Measurements from ENCODE around the gene RIPOR1.
"Not testable (repeated sequence)": the region's sequence is repeated elsewhere in the genome, so short reads cannot be mapped to it uniquely, and the experiment has no call there.

RIPOR1 gene

GRCh38 chr16:67517661-67518423 is 10.8 kb upstream of the RIPOR1 start:
- DNase-seq = no peak

- no peak for DNase-seq
These were observed 10.0 kb upstream of the RIPOR1 start for GRCh38 chr16:67518676-67519075.

- no peak for DNase-seq
These were observed 9.4 kb upstream of the RIPOR1 start for GRCh38 chr16:67519242-67519641.

GRCh38 chr16:67521095-67521804 is 7.4 kb upstream of the RIPOR1 start:
- peak; percentile 38 for DNase-seq

- DNase-seq = no peak
These were observed 3.3 kb upstream of the RIPOR1 start for GRCh38 chr16:67525176-67525860.

- DNase-seq = no peak
These were observed 2.4 kb upstream of the RIPOR1 start for GRCh38 chr16:67526149-67526791.

GRCh38 chr16:67528870-67529581 is 397 bp downstream of the RIPOR1 start:
- no peak for DNase-seq

- no peak for DNase-seq
These were observed 968 bp downstream of the RIPOR1 start for GRCh38 chr16:67529582-67530012.

- DNase-seq = no peak
These were observed 1.6 kb downstream of the RIPOR1 start for GRCh38 chr16:67530013-67530939.

- DNase-seq = no peak
These were observed 2.6 kb downstream of the RIPOR1 start for GRCh38 chr16:67531247-67531646.

GRCh38 chr16:67533024-67533560 is 4.5 kb downstream of the RIPOR1 start:
- no peak for DNase-seq

- DNase-seq = not testable (repeated sequence)
These were observed 5.4 kb downstream of the RIPOR1 start for GRCh38 chr16:67533987-67534386.

- no peak for DNase-seq
These were observed 5.8 kb downstream of the RIPOR1 start for GRCh38 chr16:67534431-67534830.

- no peak for DNase-seq
These were observed 6.6 kb downstream of the RIPOR1 start for GRCh38 chr16:67535201-67535600.

GRCh38 chr16:67537270-67537635 is 8.6 kb downstream of the RIPOR1 start:
- no peak for DNase-seq

- no peak for DNase-seq
These were observed 9.3 kb downstream of the RIPOR1 start for GRCh38 chr16:67537636-67538591.

GRCh38 chr16:67538666-67539101 is 10.1 kb downstream of the RIPOR1 start:
- no peak for DNase-seq

GRCh38 chr16:67539271-67539670 is 10.6 kb downstream of the RIPOR1 start:
- DNase-seq = no peak

- no peak for DNase-seq
These were observed 11.3 kb downstream of the RIPOR1 start for GRCh38 chr16:67539691-67540635.
